Caco-2 (cell line): ENCODE data around the gene C1orf35. TPM values are rescaled to one million over a fixed set of nuclear protein-coding genes. Genes with fewer than 3 reads are reported as not detected.

Experiments
- BruUV-seq: library from RNA; stranded (reverse); fragments of 400-500 nt; replicated peaks from 2 replicates; lab custom pipeline; 2021; lab: Mats Ljungman, UMichigan
- CTCF ChIA-PET: fragments of 300-600 bp; sonication (Branson Sonifier 250); formaldehyde crosslinking; loops from one replicate; lab custom pipeline; 2022; ENCODE audit warnings: antibody characterized with exemption; lab: Charles Lee
- POLR2A ChIA-PET: fragments of 300-600 bp; sonication (Branson Sonifier 250); formaldehyde crosslinking; loops from one replicate; lab custom pipeline; 2022; ENCODE audit warnings: antibody characterized with exemption; lab: Charles Lee
- DNase-seq, 2 experiments: peaks; one replicate each; pipeline versions ENCODE4 v3.0.0 to v3.0.0-alpha.2; 2020 to 2022
- H3K27me3 ChIP-seq: replicated peaks from 2 replicates; pipeline ENCODE4 v1.6.0; 2011; ENCODE audit warnings: low read length; ENCODE audit not compliant: control insufficient read depth, insufficient read depth
- H3K36me3 ChIP-seq: 2 replicates; pipeline ENCODE4 v1.5.1; 2011; ENCODE audit warnings: low read length; ENCODE audit not compliant: control insufficient read depth, insufficient read depth
- H3K4me1 ChIP-seq: fragments of 250-450 bp; sonication (Bioruptor Pico); 2 replicates; pipeline ENCODE4 v1.5.1; 2020; ENCODE audit warnings: mild to moderate bottlenecking
- H3K4me3 ChIP-seq: 2 replicates; pipeline ENCODE4 v1.5.1; 2011; ENCODE audit warnings: low read depth, mild to moderate bottlenecking, control low read depth, low read length
- H3K9me3 ChIP-seq: fragments of 250-450 bp; sonication (Bioruptor Pico); 2 replicates; pipeline ENCODE4 v1.5.1; 2020; ENCODE audit warnings: mild to moderate bottlenecking, moderate library complexity
- H3K27ac Mint-ChIP-seq: one replicate; pipeline ENCODE4 v1.8.0; 2022; ENCODE audit warnings: mixed read lengths; ENCODE audit not compliant: unreplicated experiment
- H3K27me3 Mint-ChIP-seq: one replicate; pipeline ENCODE4 v1.8.0; 2022; ENCODE audit warnings: mixed read lengths; ENCODE audit not compliant: insufficient read depth, unreplicated experiment
- H3K36me3 Mint-ChIP-seq: one replicate; pipeline ENCODE4 v1.8.0; 2022; ENCODE audit warnings: mild to moderate bottlenecking, mixed read lengths; ENCODE audit not compliant: insufficient read depth, unreplicated experiment
- H3K4me1 Mint-ChIP-seq: one replicate; pipeline ENCODE4 v1.8.0; 2022; ENCODE audit warnings: low read depth, mixed read lengths; ENCODE audit not compliant: unreplicated experiment
- H3K4me3 Mint-ChIP-seq: one replicate; pipeline ENCODE4 v1.8.0; 2022; ENCODE audit warnings: mild to moderate bottlenecking, moderate library complexity, mixed read lengths; ENCODE audit not compliant: unreplicated experiment
- H3K9me3 Mint-ChIP-seq: one replicate; pipeline ENCODE4 v1.8.0; 2022; ENCODE audit warnings: mixed read lengths; ENCODE audit not compliant: unreplicated experiment
- CTCF ChIP-seq, 2 experiments: fragments of 200-600 bp in 1 of 2; IDR thresholded peaks; 1 replicate in 1 of 2; 2 replicates in 1 of 2; pipeline versions ENCODE4 v1.5.1 to v1.8.0; 2011 to 2022; ENCODE audit warnings: antibody characterized with exemption in 1 of 2, control low read depth in 1 of 2, inconsistent platforms in 1 of 2, low read depth in 1 of 2, low read length in 1 of 2, mild to moderate bottlenecking in 1 of 2, moderate library complexity in 1 of 2; ENCODE audit not compliant: insufficient read depth in 1 of 2, severe bottlenecking in 1 of 2, unreplicated experiment in 1 of 2
- intact Hi-C: fragments of 100-400 bp; cut with micrococcal nuclease; formaldehyde crosslinking; loops from one replicate; pipeline ENCODE4 v1.10.0; 2022; ENCODE audit not compliant: unreplicated experiment
- total RNA-seq: library from RNA; stranded (reverse); gene quantifications from 2 replicates; pipeline ENCODE4 v1.2.3, GENCODE V29; 2022

The C1orf35 gene
- total RNA-seq, 1 experiment from 2014 or later: 34.5 TPM

- intact Hi-C loops: no loop called here
- Histone ChIP-seq H3K9me3 (peaks cover 12% of the 10 kb centered on the region), H3K4me1 (no peaks in the 10 kb centered on the region), H3K4me3 (no peak overlapping the region), H3K27me3 (no peaks in the 10 kb centered on the region), H3K36me3 (no peaks in the 10 kb centered on the region)
- Mint-ChIP-seq H3K27ac (no peak overlapping the region), H3K9me3 (peaks cover 10% of the 10 kb centered on the region), H3K4me3 (no peak overlapping the region), H3K36me3 (peaks cover 6% of the 10 kb centered on the region), H3K27me3 (no peaks in the 10 kb centered on the region), H3K4me1 (no peaks in the 10 kb centered on the region)
- no peak for DNase-seq
- POLR2A ChIA-PET: no interaction called here
- CTCF ChIA-PET: no interaction called here
- BruUV-seq: no TSS peak
- no peak for TF ChIP-seq CTCF (IDR thresholded peaks at IDR 0.05; ENCODE audit: insufficient read depth in 1 of 2, low read depth in 1 of 2, low read length in 1 of 2, severe bottlenecking in 1 of 2, unreplicated experiment in 1 of 2)
Measured at GRCh38 chr1:228117335-228117734, 14.2 kb upstream of the C1orf35 start.

- no peak overlapping the region for H3K4me3 ChIP-seq
- H3K4me1 Mint-ChIP-seq: peaks cover 5% of the 10 kb centered on the region
- ChIA-PET CTCF (no interaction called here), POLR2A (no interaction called here)
- no peaks in the 10 kb centered on the region for H3K27me3 ChIP-seq
- intact Hi-C loops: no loop called here
- no TSS peak for BruUV-seq
- no peak for TF ChIP-seq CTCF (IDR thresholded peaks at IDR 0.05; ENCODE audit: insufficient read depth in 1 of 2, low read depth in 1 of 2, low read length in 1 of 2, severe bottlenecking in 1 of 2, unreplicated experiment in 1 of 2)
- H3K36me3 ChIP-seq: no peaks in the 10 kb centered on the region
- peaks cover 8% of the 10 kb centered on the region for H3K4me1 ChIP-seq
- peaks cover 12% of the 10 kb centered on the region for H3K9me3 ChIP-seq
- DNase-seq: no peak
- no peak overlapping the region for H3K27ac Mint-ChIP-seq
- no peak overlapping the region for H3K4me3 Mint-ChIP-seq
- no peaks in the 10 kb centered on the region for H3K27me3 Mint-ChIP-seq
- H3K9me3 Mint-ChIP-seq: peaks cover 10% of the 10 kb centered on the region
- H3K36me3 Mint-ChIP-seq: peaks cover 13% of the 10 kb centered on the region
Measured at GRCh38 chr1:228114827-228115226, 11.7 kb upstream of the C1orf35 start.

- peaks cover 5% of the 10 kb centered on the region for H3K9me3 ChIP-seq
- peaks cover 8% of the 10 kb centered on the region for H3K4me1 ChIP-seq
- ChIA-PET CTCF (no interaction called here), POLR2A (no interaction called here)
- peaks cover 2% of the 10 kb centered on the region for H3K9me3 Mint-ChIP-seq
- H3K27me3 ChIP-seq: no peaks in the 10 kb centered on the region
- no TSS peak for BruUV-seq
- peaks cover 7% of the 10 kb centered on the region for H3K4me1 Mint-ChIP-seq
- no peak for DNase-seq
- H3K36me3 Mint-ChIP-seq: peaks cover 18% of the 10 kb centered on the region
- no peak overlapping the region for H3K4me3 ChIP-seq
- TF ChIP-seq CTCF (IDR thresholded peaks at IDR 0.05; ENCODE audit: insufficient read depth in 1 of 2, low read depth in 1 of 2, low read length in 1 of 2, severe bottlenecking in 1 of 2, unreplicated experiment in 1 of 2): no peak
- no peak overlapping the region for H3K27ac Mint-ChIP-seq
- no peaks in the 10 kb centered on the region for H3K27me3 Mint-ChIP-seq
- no peak overlapping the region for H3K4me3 Mint-ChIP-seq
- intact Hi-C loops: no loop called here
- H3K36me3 ChIP-seq: no peaks in the 10 kb centered on the region
Measured at GRCh38 chr1:228112617-228113016, 9.5 kb upstream of the C1orf35 start.
